GM12891 (cell line): Measurements from ENCODE around the gene BDH1.

ENCODE experiments used
- PAX5 ChIP-seq: IDR thresholded peaks from 2 replicates; pipeline ENCODE4 v1.6.1; 2011; ENCODE audit warnings: low read length, moderate library complexity, mild to moderate bottlenecking; ENCODE audit not compliant: insufficient read depth, severe bottlenecking
- POLR2A ChIP-seq: IDR thresholded peaks from 2 replicates; pipeline ENCODE4 v1.6.1; 2011; ENCODE audit warnings: low read depth, low read length, control low read depth
- POLR2AphosphoS5 ChIP-seq: IDR thresholded peaks from 2 replicates; pipeline ENCODE4 v1.6.1; 2011; ENCODE audit warnings: low read depth, low read length, control low read depth
- TAF1 ChIP-seq: IDR thresholded peaks from 2 replicates; pipeline ENCODE4 v1.6.1; 2011; ENCODE audit warnings: low read depth, low read length, control low read depth

DNA sequence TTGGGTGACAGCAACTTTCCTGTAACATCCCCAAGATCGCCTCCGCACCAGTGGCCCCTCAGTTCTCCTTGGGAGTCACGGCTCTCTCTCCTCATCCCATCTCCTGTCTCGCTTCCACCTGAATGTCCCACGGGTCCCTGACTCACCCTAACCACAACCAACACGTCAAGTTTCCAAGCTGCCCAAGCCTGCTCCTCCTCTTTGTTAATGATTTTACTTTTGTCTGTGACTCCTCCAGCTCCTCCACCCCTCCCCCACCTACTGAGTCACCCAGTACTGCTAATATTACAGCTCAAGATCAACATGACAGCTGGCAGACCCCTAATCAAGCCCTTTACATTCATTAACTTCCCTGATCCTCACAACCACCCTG lies 39.3 kb downstream of the BDH1 start:
- TF ChIP-seq TAF1 (no peak), POLR2A (no peak), POLR2AphosphoS5 (no peak), PAX5 (no peak)
